ENCODE data around the gene HTR2C.
"Not testable (repeated sequence)": the region's sequence is repeated elsewhere in the genome, so short reads cannot be mapped to it uniquely, and the experiment has no call there.

DNA sequence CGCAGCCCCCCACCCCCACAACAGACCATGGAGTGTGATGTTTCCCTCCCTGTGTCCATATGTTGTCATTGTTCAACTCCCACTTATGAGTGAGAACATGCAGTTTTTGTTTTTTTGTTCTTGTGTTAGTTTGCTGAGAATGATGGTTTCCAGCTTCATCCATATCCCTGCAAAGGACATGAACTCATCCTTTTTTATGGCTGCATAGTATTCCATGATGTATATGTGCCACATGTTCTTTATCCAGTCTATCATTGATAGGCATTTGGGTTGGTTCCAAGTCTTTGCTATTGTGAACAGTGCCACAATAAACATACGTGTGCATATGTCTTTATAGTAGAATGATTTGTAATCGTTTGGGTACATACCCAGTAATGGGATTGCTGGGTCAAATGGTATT is 353.2 kb downstream of the HTR2C start:
- TF ChIP-seq SUZ12 (IDR thresholded peaks at IDR 0.05; ENCODE audit: extremely low read depth, insufficient read depth, insufficient read length); ZNF274 (IDR thresholded peaks at IDR 0.05; ENCODE audit: low read depth, low read length); YY1 (IDR thresholded peaks at IDR 0.05; ENCODE audit: insufficient read depth, insufficient read length): not testable (repeated sequence)
